ENCODE data around the gene MIA3.

The MIA3 gene

GRCh38 chr1:222634180-222635013 lies 16.5 kb downstream of the MIA3 start:
- Histone ChIP-seq H2AFZ (ENCODE audit: low read length) (no peak overlapping the region), H3K79me2 (ENCODE audit: insufficient read depth, low read length) (no peaks in the 10 kb centered on the region), H3K4me3 (ENCODE audit: low read length, poor library complexity, severe bottlenecking) (no peak overlapping the region), H3K4me2 (ENCODE audit: low read depth, low read length, poor library complexity, severe bottlenecking) (no peak overlapping the region), H3F3A (ENCODE audit: low read depth) (no peaks in the 10 kb centered on the region), H3K36me3 (ENCODE audit: insufficient read depth, low read length) (peaks cover 23% of the 10 kb centered on the region; the same call in 1 of the 2 replicates), H4K20me1 (ENCODE audit: insufficient read depth, low read length, poor library complexity, severe bottlenecking) (no peaks in the 10 kb centered on the region), H3K27me3 (ENCODE audit: insufficient read depth, low read length, poor library complexity, severe bottlenecking) (no peaks in the 10 kb centered on the region), H3K9ac (ENCODE audit: low read depth, low read length, poor library complexity, severe bottlenecking) (no peak overlapping the region), H3K4me1 (ENCODE audit: insufficient read depth, low read length, poor library complexity, severe bottlenecking) (no peaks in the 10 kb centered on the region), H3K9me3 (ENCODE audit: insufficient read depth, low read depth, low read length) (no peaks in the 10 kb centered on the region), H3K9me2 (replicated peaks; ENCODE audit: low read depth, low read length) (no peaks in the 10 kb centered on the region)
- no peak for TF ChIP-seq EZH2phosphoT487 (IDR thresholded peaks at IDR 0.05; ENCODE audit: borderline replicate concordance)
- TF ChIP-seq, protein P1, sequence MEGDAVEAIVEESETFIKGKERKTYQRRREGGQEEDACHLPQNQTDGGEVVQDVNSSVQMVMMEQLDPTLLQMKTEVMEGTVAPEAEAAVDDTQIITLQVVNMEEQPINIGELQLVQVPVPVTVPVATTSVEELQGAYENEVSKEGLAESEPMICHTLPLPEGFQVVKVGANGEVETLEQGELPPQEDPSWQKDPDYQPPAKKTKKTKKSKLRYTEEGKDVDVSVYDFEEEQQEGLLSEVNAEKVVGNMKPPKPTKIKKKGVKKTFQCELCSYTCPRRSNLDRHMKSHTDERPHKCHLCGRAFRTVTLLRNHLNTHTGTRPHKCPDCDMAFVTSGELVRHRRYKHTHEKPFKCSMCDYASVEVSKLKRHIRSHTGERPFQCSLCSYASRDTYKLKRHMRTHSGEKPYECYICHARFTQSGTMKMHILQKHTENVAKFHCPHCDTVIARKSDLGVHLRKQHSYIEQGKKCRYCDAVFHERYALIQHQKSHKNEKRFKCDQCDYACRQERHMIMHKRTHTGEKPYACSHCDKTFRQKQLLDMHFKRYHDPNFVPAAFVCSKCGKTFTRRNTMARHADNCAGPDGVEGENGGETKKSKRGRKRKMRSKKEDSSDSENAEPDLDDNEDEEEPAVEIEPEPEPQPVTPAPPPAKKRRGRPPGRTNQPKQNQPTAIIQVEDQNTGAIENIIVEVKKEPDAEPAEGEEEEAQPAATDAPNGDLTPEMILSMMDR (conservative IDR thresholded peaks at IDR 0.05; ENCODE audit: low read length): peak; percentile 92

- no peak overlapping the region for H3K4me3 ChIP-seq (ENCODE audit: low read length, poor library complexity, severe bottlenecking)
- peaks cover 13% of the 10 kb centered on the region for H4K20me1 ChIP-seq (ENCODE audit: insufficient read depth, low read length, poor library complexity, severe bottlenecking)
- peaks cover 16% of the 10 kb centered on the region; the same call in 1 of the 2 replicates for H3K36me3 ChIP-seq (ENCODE audit: insufficient read depth, low read length)
- no peak for TF ChIP-seq EZH2phosphoT487 (IDR thresholded peaks at IDR 0.05; ENCODE audit: borderline replicate concordance)
- TF ChIP-seq, protein P1 (conservative IDR thresholded peaks at IDR 0.05; ENCODE audit: low read length): no peak
- H3F3A ChIP-seq (ENCODE audit: low read depth): no peaks in the 10 kb centered on the region
- H3K79me2 ChIP-seq (ENCODE audit: insufficient read depth, low read length): peaks cover 28% of the 10 kb centered on the region
- H3K9me3 ChIP-seq (ENCODE audit: insufficient read depth, low read depth, low read length): no peaks in the 10 kb centered on the region
- H3K4me1 ChIP-seq (ENCODE audit: insufficient read depth, low read length, poor library complexity, severe bottlenecking): peaks cover 21% of the 10 kb centered on the region
- H3K9ac ChIP-seq (ENCODE audit: low read depth, low read length, poor library complexity, severe bottlenecking): no peak overlapping the region
- H3K4me2 ChIP-seq (ENCODE audit: low read depth, low read length, poor library complexity, severe bottlenecking): no peak overlapping the region
- no peaks in the 10 kb centered on the region for H3K9me2 ChIP-seq (replicated peaks; ENCODE audit: low read depth, low read length)
- no peak overlapping the region for H2AFZ ChIP-seq (ENCODE audit: low read length)
- H3K27me3 ChIP-seq (ENCODE audit: insufficient read depth, low read length, poor library complexity, severe bottlenecking): no peaks in the 10 kb centered on the region
Observed at GRCh38 chr1:222641269-222641948, 23.5 kb downstream of the MIA3 start.

- no peaks in the 10 kb centered on the region for H3K9me2 ChIP-seq (replicated peaks; ENCODE audit: low read depth, low read length)
- no peak overlapping the region for H3K4me3 ChIP-seq (ENCODE audit: low read length, poor library complexity, severe bottlenecking)
- no peak for TF ChIP-seq EZH2phosphoT487 (IDR thresholded peaks at IDR 0.05; ENCODE audit: borderline replicate concordance)
- TF ChIP-seq, protein P1 (conservative IDR thresholded peaks at IDR 0.05; ENCODE audit: low read length): no peak
- peaks cover 28% of the 10 kb centered on the region for H3K79me2 ChIP-seq (ENCODE audit: insufficient read depth, low read length)
- H3K9me3 ChIP-seq (ENCODE audit: insufficient read depth, low read depth, low read length): no peaks in the 10 kb centered on the region
- H3K4me1 ChIP-seq (ENCODE audit: insufficient read depth, low read length, poor library complexity, severe bottlenecking): peaks cover 21% of the 10 kb centered on the region
- no peak overlapping the region for H2AFZ ChIP-seq (ENCODE audit: low read length)
- H3K27me3 ChIP-seq (ENCODE audit: insufficient read depth, low read length, poor library complexity, severe bottlenecking): no peaks in the 10 kb centered on the region
- no peak overlapping the region for H3K9ac ChIP-seq (ENCODE audit: low read depth, low read length, poor library complexity, severe bottlenecking)
- H3K36me3 ChIP-seq (ENCODE audit: insufficient read depth, low read length): peaks cover 16% of the 10 kb centered on the region; the same call in 1 of the 2 replicates
- H4K20me1 ChIP-seq (ENCODE audit: insufficient read depth, low read length, poor library complexity, severe bottlenecking): peaks cover 14% of the 10 kb centered on the region
- H3K4me2 ChIP-seq (ENCODE audit: low read depth, low read length, poor library complexity, severe bottlenecking): no peak overlapping the region
- H3F3A ChIP-seq (ENCODE audit: low read depth): no peaks in the 10 kb centered on the region
Observed at GRCh38 chr1:222642468-222642867, 24.6 kb downstream of the MIA3 start.
